GM08714 (cell line): ENCODE results near the gene ATXN1.

ENCODE experiments used
- H3K4me3 ChIP-seq: fragments of 200-500 bp; sonication (Bioruptor generic); 2 replicates; pipeline ENCODE4 v1.5.1; 2014; ENCODE audit warnings: mild to moderate bottlenecking, low read length, inconsistent platforms
- ZNF274 ChIP-seq: IDR thresholded peaks from 2 replicates; pipeline ENCODE4 v1.6.1; 2012; ENCODE audit warnings: mild to moderate bottlenecking, low read depth, low read length

The ATXN1 gene

GRCh38 chr6:16687045-16687444 is 74.2 kb downstream of the ATXN1 start:
- TF ChIP-seq ZNF274 = no peak
- H3K4me3 ChIP-seq = no peak overlapping the region

- no peak for TF ChIP-seq ZNF274
- H3K4me3 ChIP-seq = no peak overlapping the region
Measured at GRCh38 chr6:16684896-16685554, 76.2 kb downstream of the ATXN1 start.

- no peak overlapping the region for H3K4me3 ChIP-seq
- TF ChIP-seq ZNF274 = no peak
Measured at GRCh38 chr6:16684195-16684689, 77.0 kb downstream of the ATXN1 start.

DNA sequence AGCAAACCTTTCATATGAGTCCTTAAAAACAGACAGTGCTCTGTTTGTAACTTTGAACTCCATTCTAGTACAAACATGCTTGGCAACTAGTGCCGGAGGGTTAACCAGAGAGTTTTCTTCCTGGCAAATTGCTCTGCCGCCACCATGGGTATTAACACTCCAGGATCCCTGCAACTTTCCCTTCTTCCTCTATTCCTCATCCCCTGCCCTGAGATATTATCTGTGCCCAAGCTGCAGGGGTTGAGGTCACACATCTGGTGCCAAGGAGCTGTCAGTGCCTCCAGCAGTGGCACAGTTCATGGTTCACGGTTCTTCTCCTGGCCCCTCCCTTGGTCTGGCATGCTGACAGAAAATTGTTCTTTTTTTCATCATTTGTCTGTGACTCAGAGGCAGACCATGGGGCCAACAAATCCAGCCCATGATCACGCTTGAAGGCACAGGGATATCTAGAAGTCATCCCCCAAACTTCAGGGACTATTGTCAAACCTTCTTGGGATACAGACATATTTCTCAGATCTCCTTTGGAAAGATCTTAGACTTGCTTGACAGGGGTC is 77.5 kb downstream of the ATXN1 start:
- no peak overlapping the region for H3K4me3 ChIP-seq
- TF ChIP-seq ZNF274 = no peak

DNA sequence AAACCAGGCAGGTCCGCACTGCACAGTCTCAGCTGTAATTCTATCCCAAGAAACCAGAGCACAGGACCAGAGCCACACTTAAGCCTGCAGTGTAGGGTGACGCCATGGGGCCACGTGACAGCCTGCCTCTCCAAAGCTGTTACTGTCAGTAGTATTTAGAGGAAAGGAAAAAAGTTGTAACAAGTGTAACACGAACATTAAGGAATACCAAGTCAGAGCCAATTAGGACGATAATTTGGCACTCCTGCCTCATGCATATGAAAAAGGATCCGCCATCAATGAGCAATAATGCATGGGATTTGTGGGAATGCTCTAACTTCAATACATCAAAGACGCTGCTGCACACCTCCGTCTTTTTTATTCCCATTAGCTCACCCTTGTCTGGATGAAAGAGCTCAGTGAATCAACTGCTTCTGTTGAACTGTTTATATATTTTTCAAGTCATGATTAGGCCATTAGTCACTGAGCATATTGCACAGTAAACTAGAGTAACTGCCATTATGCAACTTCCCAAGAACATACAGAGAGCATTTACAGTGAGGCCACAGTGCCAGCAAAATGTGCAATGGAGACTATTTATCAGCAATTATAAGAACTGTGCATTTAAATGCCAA is 79.9 kb downstream of the ATXN1 start:
- no peak overlapping the region for H3K4me3 ChIP-seq

GRCh38 chr6:16679050-16679449 is 82.2 kb downstream of the ATXN1 start:
- no peak overlapping the region for H3K4me3 ChIP-seq
- no peak for TF ChIP-seq ZNF274

More for the DNA sequence above, 79.9 kb downstream of the ATXN1 start:
- no peak for TF ChIP-seq ZNF274

DNA sequence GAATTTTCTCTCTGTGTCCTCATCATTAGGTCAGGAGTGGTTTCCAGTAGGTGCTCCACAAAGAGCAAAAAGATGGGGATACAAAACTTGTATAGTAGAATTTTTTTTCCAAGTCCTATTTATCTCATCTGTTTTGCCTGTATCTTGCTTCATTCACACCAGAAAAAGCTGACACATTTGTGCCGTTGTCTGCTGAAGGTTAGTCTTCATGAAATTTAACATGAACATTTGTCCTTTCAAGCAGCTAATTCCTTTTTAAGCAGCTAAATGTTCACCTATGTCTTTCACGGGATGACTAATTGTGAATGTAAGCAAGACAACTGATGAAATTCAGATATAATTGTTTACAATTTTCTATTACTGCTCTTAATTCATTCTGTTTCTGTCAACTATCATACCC is 83.8 kb downstream of the ATXN1 start:
- no peak for TF ChIP-seq ZNF274
- H3K4me3 ChIP-seq = no peak overlapping the region

GRCh38 chr6:16676978-16677377 is 84.3 kb downstream of the ATXN1 start:
- TF ChIP-seq ZNF274 = no peak
- H3K4me3 ChIP-seq = no peak overlapping the region

DNA sequence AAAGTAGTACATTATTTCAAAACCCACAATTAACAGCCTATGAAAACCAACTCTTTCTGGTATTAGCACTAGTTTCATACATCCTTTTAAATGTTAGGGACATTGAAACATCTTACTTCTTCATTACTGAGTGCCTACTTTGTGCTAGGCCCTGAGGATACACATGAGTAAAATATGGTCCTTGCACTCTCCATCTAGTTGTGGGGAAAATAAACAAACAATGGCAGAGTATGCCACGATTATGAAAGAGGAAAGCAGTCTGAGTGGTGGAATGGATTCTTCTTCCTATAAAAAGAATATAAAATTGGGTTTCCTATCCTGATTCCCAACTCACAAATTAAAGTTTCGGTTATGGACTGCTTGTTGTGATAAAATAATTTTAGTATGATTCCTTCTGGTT is 84.9 kb downstream of the ATXN1 start:
- no peak for TF ChIP-seq ZNF274
- no peak overlapping the region for H3K4me3 ChIP-seq

GRCh38 chr6:16674801-16675392 is 86.4 kb downstream of the ATXN1 start:
- no peak for TF ChIP-seq ZNF274
- H3K4me3 ChIP-seq = no peak overlapping the region

GRCh38 chr6:16673011-16673797 is 88.1 kb downstream of the ATXN1 start:
- no peak for TF ChIP-seq ZNF274
- no peak overlapping the region for H3K4me3 ChIP-seq

DNA sequence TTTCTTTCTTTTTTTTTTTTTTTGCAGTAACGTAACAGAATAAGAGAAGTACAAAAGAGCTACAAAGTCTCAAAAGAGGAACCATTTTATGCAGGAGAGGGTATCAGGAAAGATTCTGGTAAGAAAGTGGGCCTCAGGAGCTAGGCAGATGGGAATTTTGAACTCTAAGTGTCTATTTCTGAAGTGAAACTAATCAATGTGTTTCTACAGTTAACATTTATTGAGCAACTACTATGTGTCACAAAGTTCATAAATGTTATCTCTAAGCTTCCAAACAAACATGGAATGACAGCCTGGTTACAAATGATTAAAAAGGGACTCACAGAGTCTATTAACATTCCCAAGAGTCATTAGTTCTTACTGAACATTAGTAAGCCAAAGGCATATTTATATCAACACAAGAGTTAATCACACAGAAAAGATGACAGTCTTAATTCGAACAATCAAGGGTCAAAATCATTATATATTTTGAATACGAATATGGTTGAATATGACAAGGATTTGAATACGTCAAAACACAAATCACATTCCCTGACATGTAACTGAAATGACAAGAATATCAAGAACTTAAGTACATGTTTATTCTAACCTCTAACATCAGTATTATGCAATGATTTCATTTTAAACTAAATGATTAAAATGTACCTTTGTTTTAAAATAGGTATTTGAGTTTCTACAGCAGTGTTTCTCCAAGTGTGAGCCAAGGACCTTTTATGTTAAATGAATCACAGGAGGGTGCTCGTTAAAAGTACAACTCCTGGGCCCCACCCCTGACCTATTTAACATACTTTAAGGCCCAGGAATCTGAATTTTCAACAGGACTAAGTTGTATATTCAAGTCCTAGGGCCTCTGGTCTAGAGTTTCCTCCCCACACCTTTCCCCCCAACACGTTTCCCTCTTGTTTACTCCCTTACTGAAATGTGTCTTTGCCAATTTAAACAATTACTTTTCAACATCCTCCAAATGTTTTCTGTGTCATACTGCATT is 89.7 kb downstream of the ATXN1 start:
- H3K4me3 ChIP-seq = no peak overlapping the region
- no peak for TF ChIP-seq ZNF274

DNA sequence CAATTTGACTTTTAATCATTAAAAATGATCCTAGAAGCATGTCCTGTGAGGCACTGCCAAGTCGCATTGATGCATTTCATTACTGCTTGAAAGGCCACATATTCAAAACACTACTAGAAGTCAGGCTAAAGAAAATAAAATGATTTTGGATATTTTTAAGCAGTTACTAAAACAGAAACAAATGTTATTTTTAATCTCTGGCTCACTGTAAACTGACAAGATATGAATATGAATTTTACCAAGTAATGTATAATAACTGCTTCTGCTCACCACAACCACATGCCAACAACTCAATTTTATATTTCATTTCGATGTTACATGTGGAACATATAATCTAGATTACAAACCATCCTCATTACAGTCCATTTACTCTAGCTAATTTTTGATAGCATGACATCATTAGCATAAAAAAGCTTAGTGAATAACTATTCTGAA is 90.6 kb downstream of the ATXN1 start:
- no peak for TF ChIP-seq ZNF274
- no peak overlapping the region for H3K4me3 ChIP-seq
